Retinal pigment epithelial cell (primary cell): ENCODE measurements around the gene HDAC5.
"Not testable (repeated sequence)": the region's sequence is repeated elsewhere in the genome, so short reads cannot be mapped to it uniquely, and the experiment has no call there.

Source experiments
- DNase-seq: peaks from one replicate; pipeline ENCODE4 v3.0.0-alpha.2; 2010; ENCODE audit warnings: low read depth
- H3K4me3 ChIP-seq: 2 replicates; pipeline ENCODE4 v1.5.1; 2011; ENCODE audit warnings: mild to moderate bottlenecking, low read length, control low read depth, moderate library complexity
- TF ChIP-seq, protein P1 (sequence below): conservative IDR thresholded peaks from 2 replicates; pipeline ENCODE4 v1.5.1; 2011; ENCODE audit warnings: low read depth, low read length, control low read depth, inconsistent platforms

HDAC5 gene

DNA sequence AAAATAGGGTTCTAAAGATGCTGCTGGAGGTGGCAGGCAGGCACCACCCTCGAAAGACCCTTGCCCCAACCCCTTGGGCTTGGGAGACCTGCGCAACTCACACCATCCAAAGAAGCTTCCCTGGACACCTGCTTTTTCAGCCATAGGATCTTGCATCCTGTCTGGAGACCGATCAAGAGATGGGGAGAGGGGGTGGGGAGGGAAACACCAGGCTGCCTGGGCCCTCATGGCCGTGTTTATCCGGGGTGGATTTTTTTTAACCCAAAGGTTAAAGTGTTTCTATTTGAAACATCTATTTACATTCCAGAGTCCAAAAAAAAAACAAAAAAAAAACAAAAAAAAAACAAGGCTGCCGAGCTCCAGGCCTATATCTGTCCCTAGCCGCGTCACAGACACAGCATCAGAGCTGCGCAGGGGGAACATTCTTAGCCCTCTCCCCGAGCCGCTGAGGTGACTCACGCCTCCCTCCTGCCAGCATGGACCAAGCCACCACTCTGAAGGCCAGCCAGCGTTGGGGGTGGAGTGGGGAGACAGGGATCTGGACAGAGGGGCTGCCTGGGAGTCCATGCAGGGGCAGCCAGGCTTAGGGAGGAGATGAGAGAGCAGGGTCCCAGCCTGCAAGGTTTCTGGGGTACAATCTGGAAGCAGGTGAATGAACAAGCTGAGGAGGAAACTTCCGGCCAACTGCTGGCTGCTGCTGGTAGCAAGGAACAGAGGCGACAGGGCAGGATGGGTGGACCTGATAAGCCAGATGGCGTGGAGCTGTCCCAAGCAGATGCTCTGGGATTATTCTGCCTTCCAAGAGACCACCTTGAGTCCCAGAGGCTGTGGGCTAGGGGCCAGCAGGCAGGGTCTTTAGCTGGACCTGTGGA is 14.8 kb downstream of the HDAC5 start:
- TF ChIP-seq, protein P1, sequence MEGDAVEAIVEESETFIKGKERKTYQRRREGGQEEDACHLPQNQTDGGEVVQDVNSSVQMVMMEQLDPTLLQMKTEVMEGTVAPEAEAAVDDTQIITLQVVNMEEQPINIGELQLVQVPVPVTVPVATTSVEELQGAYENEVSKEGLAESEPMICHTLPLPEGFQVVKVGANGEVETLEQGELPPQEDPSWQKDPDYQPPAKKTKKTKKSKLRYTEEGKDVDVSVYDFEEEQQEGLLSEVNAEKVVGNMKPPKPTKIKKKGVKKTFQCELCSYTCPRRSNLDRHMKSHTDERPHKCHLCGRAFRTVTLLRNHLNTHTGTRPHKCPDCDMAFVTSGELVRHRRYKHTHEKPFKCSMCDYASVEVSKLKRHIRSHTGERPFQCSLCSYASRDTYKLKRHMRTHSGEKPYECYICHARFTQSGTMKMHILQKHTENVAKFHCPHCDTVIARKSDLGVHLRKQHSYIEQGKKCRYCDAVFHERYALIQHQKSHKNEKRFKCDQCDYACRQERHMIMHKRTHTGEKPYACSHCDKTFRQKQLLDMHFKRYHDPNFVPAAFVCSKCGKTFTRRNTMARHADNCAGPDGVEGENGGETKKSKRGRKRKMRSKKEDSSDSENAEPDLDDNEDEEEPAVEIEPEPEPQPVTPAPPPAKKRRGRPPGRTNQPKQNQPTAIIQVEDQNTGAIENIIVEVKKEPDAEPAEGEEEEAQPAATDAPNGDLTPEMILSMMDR = no peak
- no peak overlapping the region for H3K4me3 ChIP-seq
- DNase-seq = peak; percentile 69

DNA sequence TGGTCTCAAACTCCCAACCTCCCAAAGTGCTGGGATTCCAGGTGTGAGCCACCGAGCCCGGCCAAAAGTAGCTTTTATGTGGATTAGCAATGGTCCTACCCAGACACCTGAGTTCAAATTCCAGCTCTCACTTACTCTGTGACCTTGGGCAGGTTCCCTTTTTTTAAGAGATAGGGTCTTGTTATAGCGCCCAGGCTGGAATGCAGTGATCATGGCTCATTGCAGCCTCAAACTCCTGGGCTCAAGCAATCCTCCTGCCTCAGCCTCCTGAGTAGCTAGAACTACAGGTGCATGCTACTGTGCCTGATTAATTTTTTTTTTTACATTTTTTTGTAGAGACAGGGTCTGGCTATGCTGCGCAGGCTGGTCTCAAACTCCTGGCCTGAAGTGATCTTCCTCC is 16.6 kb downstream of the HDAC5 start:
- no peak for DNase-seq
- TF ChIP-seq, protein P1 = no peak
- H3K4me3 ChIP-seq = no peak overlapping the region

DNA sequence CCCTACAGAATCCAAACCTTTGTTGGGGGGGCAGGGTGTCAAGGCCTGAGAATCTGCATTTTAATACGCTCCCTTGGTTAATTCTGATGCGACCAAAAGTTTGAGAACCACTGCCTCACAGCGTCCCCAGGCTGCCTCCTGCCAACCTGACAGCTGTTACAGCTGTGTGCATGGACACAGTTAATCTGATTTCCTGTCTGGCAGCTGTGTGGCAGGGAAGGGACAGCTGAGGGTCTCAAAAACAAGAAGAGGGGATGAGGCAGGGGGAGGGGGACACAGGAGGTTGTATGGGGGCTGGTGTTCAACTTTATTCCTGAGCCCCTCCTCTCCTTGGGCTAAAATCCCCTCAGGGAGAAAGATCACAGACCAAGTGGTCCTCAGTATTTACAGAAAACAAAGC is 17.5 kb downstream of the HDAC5 start:
- no peak overlapping the region for H3K4me3 ChIP-seq
- TF ChIP-seq, protein P1 = no peak
- DNase-seq = no peak

DNA sequence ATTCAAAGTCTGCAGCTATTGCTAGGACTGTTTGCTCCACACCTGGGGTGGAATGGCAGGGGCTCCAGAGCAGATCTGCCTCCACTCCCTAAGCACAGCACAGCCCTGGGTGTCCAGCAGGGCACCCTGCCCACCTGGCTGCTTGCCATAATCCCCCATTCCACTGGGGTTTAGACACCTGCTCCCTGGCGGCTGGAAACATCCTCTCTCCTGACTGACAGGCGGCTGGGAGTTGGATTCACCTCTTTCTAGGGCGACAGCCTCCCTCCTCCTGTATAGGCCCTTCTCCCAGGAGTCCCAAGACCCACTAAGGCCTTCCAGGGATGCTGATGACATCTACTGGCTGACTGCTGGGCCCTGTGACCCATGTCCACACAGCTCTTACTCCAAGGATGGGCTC is 18.0 kb downstream of the HDAC5 start:
- TF ChIP-seq, protein P1 = no peak
- H3K4me3 ChIP-seq = no peak overlapping the region
- DNase-seq = no peak

DNA sequence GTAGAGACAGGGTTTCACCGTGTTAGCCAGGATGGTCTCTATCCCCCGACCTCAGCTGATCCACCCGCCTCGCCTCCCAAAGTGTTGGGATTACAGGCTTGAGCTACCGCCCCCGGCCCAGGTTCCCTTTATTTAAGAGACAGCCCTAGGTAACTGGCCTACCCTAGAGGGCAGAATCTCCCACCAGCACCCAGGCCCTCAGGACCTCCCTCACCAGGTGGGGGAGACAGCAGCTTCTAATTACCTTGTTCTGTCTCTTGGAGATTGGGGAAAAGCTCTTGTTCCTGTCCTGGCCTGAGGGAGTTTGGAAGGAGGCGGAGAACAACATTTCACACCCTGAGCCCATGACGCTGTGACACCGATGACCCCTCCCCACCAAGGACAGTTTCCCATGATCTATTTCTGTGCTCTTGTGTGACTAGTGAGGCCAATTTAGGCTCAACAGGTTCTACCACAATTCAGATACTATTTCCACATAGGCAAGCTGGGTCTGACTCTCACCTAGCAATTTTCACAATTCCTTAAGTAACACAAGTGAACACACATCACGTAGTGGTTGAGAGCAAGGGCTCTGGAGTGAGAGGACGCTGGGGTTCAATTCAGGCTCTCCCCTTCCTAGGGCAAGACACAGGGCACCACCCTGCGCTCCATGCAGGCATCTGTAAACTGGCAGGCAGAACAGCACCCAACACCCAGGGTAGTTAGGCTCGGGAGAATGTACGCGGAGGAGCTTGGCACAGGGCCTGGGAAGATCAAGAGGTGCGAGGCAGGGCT is 20.4 kb downstream of the HDAC5 start:
- DNase-seq = no peak
- TF ChIP-seq, protein P1 = no peak
- no peak overlapping the region for H3K4me3 ChIP-seq

DNA sequence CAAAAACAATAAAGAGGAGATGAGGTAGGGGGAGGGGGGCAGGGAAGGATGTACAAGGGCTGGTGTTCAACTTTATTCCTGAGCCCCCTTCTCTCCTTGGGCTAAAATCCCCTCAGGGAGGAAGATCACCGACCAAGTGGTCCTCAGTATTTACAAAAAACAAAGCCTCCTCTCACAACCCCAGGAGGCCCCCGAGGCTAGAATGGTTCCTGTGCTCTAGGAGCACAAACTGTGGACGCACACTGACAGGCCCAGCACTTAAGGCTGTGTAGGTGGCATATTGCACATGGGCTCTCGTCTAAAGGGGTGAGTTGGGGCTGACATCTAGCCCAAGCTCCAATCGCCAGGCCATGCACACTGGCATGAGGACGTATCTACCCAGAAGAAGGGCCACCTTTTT is 21.6 kb downstream of the HDAC5 start:
- not testable (repeated sequence) for H3K4me3 ChIP-seq, DNase-seq

DNA sequence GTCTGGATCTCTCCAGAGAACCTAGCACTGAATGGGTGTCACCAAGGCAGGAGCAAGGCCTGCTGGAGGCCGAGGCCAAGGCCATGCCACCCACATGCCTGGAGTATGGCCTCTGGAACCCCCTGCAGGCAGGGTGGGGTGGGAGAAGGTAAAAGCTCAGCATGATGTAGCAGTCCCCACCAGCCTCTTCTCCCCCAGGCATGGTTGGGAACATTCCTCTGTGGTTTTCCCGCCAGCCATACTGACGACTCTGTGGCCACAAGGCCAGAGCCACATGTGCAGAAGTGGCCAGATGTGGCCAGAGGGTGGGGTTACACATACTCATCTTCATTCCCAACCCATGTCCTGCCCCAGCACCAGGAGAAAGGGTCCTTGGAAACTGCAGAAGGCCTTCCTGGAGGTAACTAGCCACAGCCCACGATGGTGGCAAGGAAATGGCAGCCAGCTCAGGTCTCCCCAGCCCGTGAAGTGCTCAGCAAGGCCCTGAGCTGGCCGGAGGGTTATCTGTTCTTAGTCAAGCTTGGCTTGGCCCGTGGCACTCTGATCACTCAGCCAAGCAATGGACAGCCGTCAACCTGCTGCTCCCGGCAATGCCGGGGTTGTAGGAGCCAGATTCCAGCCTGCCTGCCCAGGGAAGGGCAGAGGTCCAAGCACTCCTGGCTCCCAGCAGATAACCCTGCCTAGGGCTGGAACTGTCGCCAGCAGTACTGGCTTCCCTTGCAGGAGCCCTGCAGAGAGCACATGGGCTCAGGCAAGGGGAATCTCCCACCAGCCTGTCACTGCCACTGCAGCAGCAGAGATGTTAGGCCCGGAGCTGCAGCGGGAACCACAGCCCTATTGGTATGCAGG is 26.1 kb downstream of the HDAC5 start:
- TF ChIP-seq, protein P1 = no peak
- H3K4me3 ChIP-seq = no peak overlapping the region
- no peak for DNase-seq
